Neutrophil (primary cell): ENCODE data around the gene MORC1.

Source experiments
- H3K27ac ChIP-seq: fragments of 200-600 bp; sonication (generic); 2 replicates; pipeline ENCODE4 v1.5.1; 2016; ENCODE audit warnings: mild to moderate bottlenecking, moderate library complexity
- H3K27me3 ChIP-seq: fragments of 200-600 bp; sonication (generic); 2 replicates; pipeline ENCODE4 v1.6.0; 2016; ENCODE audit warnings: mild to moderate bottlenecking
- H3K36me3 ChIP-seq: fragments of 200-600 bp; sonication (generic); 2 replicates; pipeline ENCODE4 v1.5.1; 2017
- H3K4me1 ChIP-seq, 2 experiments: fragments of 200-600 bp in 1 of 2; sonication (generic) in 1 of 2; 1 replicate in 1 of 2; 2 replicates in 1 of 2; pipeline versions ENCODE4 v1.5.1 to v1.6.1; 2013 to 2016; ENCODE audit warnings: low read depth in 1 of 2, low read length in 1 of 2, mild to moderate bottlenecking in 1 of 2, moderate library complexity in 1 of 2; ENCODE audit not compliant: control insufficient read depth in 1 of 2, insufficient read depth in 1 of 2
- H3K4me3 ChIP-seq, 2 experiments: fragments of 200-600 bp in 1 of 2; sonication (generic) in 1 of 2; 1 replicate in 1 of 2; 2 replicates in 1 of 2; pipeline ENCODE4 v1.5.1; 2013 to 2016; ENCODE audit warnings: low read depth in 1 of 2, low read length in 1 of 2, mild to moderate bottlenecking in 1 of 2, moderate library complexity in 1 of 2
- H3K9me3 ChIP-seq: fragments of 200-600 bp; sonication (generic); 2 replicates; pipeline ENCODE4 v1.5.1; 2016
- CTCF ChIP-seq: fragments of 200-600 bp; sonication (generic); IDR thresholded peaks from 2 replicates; pipeline ENCODE4 v1.5.1; 2016; ENCODE audit warnings: antibody characterized with exemption

The MORC1 gene

GRCh38 chr3:109066864-109067263 is 51.1 kb downstream of the MORC1 start:
- Histone ChIP-seq H3K27me3 (no peaks in the 10 kb centered on the region), H3K4me1 (peaks cover 6% of the 10 kb centered on the region in 2 experiments), H3K4me3 (no peak overlapping the region), H3K9me3 (no peaks in the 10 kb centered on the region), H3K27ac (no peak overlapping the region), H3K36me3 (no peaks in the 10 kb centered on the region)
- TF ChIP-seq CTCF, result no peak

GRCh38 chr3:109059264-109059663 is 58.7 kb downstream of the MORC1 start:
- H3K27ac ChIP-seq, result no peak overlapping the region
- no peaks in the 10 kb centered on the region for H3K36me3 ChIP-seq
- no peaks in the 10 kb centered on the region for H3K4me1 ChIP-seq
- H3K27me3 ChIP-seq, result no peaks in the 10 kb centered on the region
- no peaks in the 10 kb centered on the region for H3K9me3 ChIP-seq
- no peak for TF ChIP-seq CTCF
- H3K4me3 ChIP-seq, result no peak overlapping the region

- no peak overlapping the region for H3K4me3 ChIP-seq
- no peak for TF ChIP-seq CTCF
- no peak overlapping the region for H3K27ac ChIP-seq
- no peaks in the 10 kb centered on the region for H3K36me3 ChIP-seq
- H3K27me3 ChIP-seq, result no peaks in the 10 kb centered on the region
- no peaks in the 10 kb centered on the region for H3K4me1 ChIP-seq
- H3K9me3 ChIP-seq, result no peaks in the 10 kb centered on the region
These were observed 60.3 kb downstream of the MORC1 start for GRCh38 chr3:109057616-109058015.

GRCh38 chr3:109057056-109057455 is 60.9 kb downstream of the MORC1 start:
- H3K9me3 ChIP-seq, result no peaks in the 10 kb centered on the region
- no peaks in the 10 kb centered on the region for H3K4me1 ChIP-seq
- H3K36me3 ChIP-seq, result no peaks in the 10 kb centered on the region
- H3K27me3 ChIP-seq, result no peaks in the 10 kb centered on the region
- H3K4me3 ChIP-seq, result no peak overlapping the region
- no peak for TF ChIP-seq CTCF
- H3K27ac ChIP-seq, result no peak overlapping the region

- H3K27me3 ChIP-seq, result no peaks in the 10 kb centered on the region
- no peaks in the 10 kb centered on the region for H3K9me3 ChIP-seq
- H3K4me1 ChIP-seq, result no peaks in the 10 kb centered on the region
- no peaks in the 10 kb centered on the region for H3K36me3 ChIP-seq
- TF ChIP-seq CTCF, result no peak
- H3K4me3 ChIP-seq, result no peak overlapping the region
- no peak overlapping the region for H3K27ac ChIP-seq
These were observed 67.3 kb downstream of the MORC1 start for GRCh38 chr3:109050591-109051167.

- Histone ChIP-seq H3K4me1 (no peaks in the 10 kb centered on the region), H3K36me3 (no peaks in the 10 kb centered on the region), H3K9me3 (no peaks in the 10 kb centered on the region), H3K27ac (no peak overlapping the region), H3K4me3 (no peak overlapping the region), H3K27me3 (no peaks in the 10 kb centered on the region)
- TF ChIP-seq CTCF, result no peak
These were observed 70.6 kb downstream of the MORC1 start for GRCh38 chr3:109047366-109047765.
